Measurements from ENCODE around the gene CREB5.
A peak's percentile ranks its signal among the peaks of the same experiment; 100 is the strongest.

DNA sequence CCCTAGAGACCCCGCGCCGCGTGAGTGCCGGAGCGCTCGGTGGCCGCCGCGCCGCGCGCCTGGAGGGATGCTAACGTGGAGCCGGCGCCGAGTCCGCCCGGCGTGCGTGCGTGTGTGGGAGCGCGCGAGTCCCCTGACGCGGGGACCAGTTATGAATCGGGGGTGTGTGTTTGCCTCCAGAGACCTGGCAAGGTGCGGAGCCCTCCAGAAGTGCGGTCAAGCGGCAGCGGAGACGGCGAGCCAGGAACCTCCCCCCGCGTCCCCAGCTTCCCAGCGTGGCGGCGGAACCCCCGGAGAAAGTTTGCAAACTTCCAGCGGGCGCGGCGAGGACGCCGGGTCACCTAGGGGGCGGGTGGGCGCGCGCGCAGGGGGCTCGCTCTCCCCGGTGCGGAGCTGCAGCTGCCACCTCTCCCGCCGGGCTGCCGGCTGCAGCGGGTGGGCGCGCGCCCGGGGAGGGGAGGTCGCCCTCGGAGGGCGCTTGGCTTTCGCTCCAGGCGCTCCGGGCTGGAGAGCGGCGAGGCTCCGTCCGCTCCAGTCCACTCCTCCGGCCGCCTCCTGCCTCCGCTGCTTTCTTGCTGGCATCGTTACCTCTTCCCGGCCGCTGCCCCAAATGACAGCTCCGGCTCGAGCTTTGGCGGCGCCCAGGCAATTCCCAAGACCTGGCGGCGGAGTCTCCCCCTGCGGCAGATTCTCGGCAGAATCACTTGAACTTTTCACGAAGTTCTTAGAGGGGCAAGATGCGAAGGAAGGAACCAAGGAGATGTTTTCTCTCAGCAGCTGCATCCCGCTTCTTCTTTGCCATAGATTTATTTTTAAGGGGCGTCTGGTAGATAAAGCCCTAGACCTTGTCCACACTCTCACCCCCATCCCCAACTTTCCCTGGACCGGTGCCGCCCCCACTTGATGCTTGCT is 2.3 kb upstream of the CREB5 start:
- TF ChIP-seq, protein P1, sequence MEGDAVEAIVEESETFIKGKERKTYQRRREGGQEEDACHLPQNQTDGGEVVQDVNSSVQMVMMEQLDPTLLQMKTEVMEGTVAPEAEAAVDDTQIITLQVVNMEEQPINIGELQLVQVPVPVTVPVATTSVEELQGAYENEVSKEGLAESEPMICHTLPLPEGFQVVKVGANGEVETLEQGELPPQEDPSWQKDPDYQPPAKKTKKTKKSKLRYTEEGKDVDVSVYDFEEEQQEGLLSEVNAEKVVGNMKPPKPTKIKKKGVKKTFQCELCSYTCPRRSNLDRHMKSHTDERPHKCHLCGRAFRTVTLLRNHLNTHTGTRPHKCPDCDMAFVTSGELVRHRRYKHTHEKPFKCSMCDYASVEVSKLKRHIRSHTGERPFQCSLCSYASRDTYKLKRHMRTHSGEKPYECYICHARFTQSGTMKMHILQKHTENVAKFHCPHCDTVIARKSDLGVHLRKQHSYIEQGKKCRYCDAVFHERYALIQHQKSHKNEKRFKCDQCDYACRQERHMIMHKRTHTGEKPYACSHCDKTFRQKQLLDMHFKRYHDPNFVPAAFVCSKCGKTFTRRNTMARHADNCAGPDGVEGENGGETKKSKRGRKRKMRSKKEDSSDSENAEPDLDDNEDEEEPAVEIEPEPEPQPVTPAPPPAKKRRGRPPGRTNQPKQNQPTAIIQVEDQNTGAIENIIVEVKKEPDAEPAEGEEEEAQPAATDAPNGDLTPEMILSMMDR (IDR thresholded peaks at IDR 0.05) = peak in 1 of 3 donors; percentile 16
- TF ChIP-seq POLR2A (IDR thresholded peaks at IDR 0.05) = no peak

Measured in ovary (tissue), 3 donors.